Jurkat, Clone E6-1 (cell line): ENCODE data around the gene ALDH1A1. TPM values are rescaled to one million over a fixed set of nuclear protein-coding genes. Genes with fewer than 3 reads are reported as not detected.

Experiments
- DNase-seq: peaks from one replicate; pipeline ENCODE4 v3.0.0-alpha.2; 2011; ENCODE audit warnings: low read depth, low spot score
- H3K4me3 ChIP-seq: 2 replicates; pipeline ENCODE4 v1.5.1; 2011; ENCODE audit warnings: mild to moderate bottlenecking, low read length, control low read depth, moderate library complexity
- polyA plus RNA-seq: library from polyadenylated mRNA; unstranded; fragments of >200 nt; gene quantifications from one replicate; pipeline ENCODE4 v1.2.1, GENCODE V29; 2012; ENCODE audit warnings: missing spikeins; ENCODE audit not compliant: insufficient read length, insufficient read depth

ALDH1A1 gene
- not detected for polyA plus RNA-seq

DNA sequence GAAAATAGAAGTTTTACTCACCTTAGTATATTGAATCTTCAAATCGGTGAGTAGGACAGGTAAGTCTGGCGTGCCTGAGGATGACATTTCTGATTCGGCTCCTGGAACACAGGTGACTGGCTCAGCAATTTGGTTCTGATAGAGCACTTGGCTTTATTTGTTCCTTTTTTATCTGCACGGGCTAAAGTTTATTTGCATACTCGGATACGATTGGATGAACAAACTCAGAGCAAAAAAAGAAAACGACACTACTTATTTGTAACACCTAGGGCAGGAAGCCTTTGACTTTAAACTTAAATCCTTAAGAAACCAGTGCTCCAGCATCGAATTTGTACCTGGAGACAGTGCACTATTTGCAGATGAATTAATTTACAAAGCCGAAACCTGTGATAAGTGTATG lies at the start of gene ALDH1A1:
Gene ALDH1A1 (minus strand): TSS at position 140 of the 400 bp plus-strand sequence. CDS start 53 bp downstream, at position 87.
- peak; percentile 5 for DNase-seq
- H3K4me3 ChIP-seq: no peak within 1 kb of the TSS

DNA sequence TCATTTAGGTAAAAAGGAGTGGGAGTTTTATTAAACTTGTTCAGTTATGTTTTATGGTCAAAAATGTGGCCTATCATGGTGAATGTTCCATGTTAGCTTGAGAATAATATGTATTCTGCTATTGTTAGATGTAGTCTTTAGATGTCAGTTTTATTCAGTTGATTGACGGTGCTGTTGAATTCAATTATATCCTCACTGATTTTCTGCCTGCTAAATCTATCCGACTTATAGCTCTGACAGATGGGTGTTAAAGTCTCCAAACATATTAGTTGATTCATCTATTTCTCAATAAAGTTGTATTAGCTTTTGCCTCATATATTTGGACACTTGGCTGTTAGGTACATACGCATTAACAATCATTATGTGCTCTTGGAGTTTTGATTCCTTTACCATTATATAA lies 49.0 kb upstream of the ALDH1A1 start:
- no peak overlapping the region for H3K4me3 ChIP-seq

DNA sequence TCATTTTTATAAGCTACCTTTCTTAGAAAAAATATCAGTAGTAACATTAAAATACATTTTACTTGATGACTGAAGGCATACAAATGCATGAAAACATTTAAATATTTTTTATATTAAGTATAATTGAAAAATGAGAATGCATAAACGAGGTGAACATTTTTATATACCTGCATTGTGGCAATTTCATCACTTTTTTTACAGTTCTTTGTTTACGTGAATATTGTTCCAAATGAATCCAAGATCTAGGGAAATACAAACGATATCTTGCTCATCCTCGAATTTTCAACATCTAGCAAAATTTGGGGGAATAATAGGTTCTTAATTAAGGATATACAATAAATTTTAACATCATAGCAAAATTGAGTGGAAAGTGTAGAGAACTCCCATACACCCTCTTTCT lies 45.5 kb upstream of the ALDH1A1 start:
- H3K4me3 ChIP-seq: no peak overlapping the region
- DNase-seq: no peak

More for the DNA sequence above, 49.0 kb upstream of the ALDH1A1 start:
- DNase-seq: no peak

DNA sequence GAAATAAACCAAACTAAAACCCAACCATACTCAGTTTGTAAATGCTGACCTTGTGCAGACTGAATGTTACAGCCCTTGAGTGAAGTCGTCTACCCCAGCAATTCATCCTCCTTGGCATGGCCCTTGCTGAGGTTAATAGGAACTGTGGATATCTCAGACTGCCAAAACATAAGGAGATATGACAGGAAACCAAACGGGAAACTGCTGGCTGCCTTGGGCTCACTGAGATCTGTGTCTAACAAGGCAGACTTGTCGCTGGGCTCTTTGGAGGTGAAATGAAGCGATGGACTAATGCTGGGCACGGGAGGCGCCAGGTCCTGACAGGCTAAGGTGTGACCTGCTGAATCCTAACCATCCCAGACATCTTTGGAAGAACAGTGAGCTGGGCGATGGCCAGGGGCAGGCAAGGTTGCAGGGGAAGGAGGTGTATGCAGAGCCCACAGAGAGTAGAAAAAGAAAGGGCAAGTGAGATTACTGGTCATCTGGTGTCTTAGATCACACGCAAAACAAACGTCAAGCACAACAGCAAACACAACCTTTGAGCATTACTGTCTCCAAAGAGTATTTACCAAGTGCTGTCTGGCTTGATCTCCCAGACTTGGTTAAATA lies 44.6 kb upstream of the ALDH1A1 start:
- no peak overlapping the region for H3K4me3 ChIP-seq
- DNase-seq: no peak

DNA sequence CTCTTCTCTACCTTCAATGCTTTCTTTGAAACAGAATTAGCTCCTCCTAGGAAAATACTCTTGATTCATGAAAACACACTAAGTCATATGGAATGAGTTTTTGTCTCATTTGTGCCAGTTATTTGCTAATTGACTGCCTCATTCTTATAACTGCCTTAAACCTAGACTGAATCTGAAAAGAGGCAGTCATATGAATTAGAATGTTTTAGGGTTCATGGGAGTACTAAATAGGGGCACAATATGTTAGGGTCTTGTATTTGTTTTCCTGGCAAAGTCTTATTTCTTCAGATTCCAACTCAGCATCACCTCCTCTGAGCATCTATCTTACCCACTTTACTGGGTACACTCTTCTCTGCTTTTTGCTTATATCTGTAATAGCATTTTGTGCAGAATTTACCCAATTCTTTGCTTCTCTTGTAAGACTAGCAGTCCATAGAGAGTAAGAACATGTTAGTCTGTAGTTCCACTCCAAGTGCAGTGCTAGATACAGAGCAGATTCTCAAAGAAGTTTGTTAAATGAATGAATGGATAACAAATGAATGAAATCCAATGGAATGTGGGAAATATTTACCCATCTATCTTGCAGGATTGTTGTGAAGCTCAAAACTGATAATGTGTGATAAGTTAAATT lies 43.9 kb upstream of the ALDH1A1 start:
- no peak overlapping the region for H3K4me3 ChIP-seq
- no peak for DNase-seq

DNA sequence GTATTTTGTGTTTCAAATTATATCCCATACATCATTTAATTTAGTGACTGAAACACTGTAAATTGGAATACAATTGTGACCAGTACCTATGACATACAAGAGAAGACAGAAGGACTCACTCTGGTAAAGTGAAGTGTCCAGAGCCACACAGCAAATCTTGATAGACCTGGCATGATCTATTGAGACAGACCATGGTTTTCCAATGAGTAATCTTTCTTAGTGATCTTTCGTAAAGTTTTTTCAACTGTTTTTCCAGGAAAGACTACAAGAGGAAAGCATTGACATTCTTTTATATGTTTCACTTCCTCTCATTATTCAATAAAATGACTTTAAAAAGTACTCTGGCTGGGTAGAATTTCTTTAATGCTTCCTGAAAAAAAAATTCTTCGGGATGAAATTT lies 43.3 kb upstream of the ALDH1A1 start:
- H3K4me3 ChIP-seq: no peak overlapping the region
- no peak for DNase-seq

DNA sequence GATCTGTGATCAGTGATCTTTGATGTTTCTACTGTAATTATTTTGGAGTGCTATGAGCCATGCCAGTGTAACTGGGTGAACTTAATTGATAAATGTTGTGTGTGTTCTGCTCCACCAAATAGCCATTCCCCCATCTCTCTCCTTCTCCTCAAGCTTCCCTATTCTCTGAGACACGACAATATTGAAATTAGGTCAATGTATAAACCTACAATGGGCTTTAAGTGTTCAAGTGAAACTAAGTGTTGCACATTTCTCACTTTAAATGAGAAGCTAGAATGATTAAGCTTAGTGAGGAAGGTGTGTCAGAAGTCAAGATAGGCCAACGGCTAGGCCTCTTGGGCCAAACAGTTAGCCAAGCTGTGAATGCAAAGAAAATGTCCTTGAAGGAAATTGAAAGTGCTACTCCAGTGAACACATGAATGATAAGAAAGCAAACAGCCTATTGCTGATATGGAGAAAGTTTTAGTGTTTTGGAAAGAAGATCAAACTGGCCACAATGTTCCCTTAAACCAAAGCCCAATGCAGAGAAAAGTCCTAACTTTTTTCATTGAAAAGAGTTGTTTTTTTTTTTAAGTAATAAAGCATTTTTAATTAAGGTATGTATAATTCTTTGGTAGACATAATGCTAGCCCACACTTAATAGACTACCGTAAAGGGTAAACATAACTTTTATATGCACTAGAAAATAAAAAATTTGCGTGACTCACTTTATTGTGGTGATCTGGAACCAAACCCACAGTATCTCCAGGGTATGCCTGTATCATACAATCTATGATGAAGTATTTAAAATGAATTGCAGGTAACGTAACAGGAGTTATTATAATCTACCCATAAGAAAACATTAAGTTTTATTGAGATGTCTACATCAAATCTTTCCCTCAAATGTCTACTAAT lies 42.5 kb upstream of the ALDH1A1 start:
- DNase-seq: no peak
- H3K4me3 ChIP-seq: no peak overlapping the region

DNA sequence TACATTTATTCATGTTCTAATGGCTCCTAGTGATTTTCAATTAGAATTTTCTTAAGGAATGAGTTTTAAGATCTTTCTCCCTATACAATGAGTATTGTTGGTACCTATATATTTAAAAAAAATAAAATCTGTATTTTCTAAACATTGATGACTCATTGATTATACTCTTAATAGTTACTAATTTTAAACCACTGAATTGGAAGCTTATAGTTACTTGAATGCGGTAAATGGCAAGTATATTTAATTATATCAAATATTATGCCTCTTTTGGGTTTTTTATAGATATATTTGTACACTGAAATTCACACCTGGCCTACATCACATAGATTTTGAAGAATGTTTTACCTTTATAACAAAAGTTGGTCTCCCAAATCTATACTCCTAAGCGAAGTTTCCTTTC lies 38.9 kb upstream of the ALDH1A1 start:
- DNase-seq: no peak
- H3K4me3 ChIP-seq: no peak overlapping the region

DNA sequence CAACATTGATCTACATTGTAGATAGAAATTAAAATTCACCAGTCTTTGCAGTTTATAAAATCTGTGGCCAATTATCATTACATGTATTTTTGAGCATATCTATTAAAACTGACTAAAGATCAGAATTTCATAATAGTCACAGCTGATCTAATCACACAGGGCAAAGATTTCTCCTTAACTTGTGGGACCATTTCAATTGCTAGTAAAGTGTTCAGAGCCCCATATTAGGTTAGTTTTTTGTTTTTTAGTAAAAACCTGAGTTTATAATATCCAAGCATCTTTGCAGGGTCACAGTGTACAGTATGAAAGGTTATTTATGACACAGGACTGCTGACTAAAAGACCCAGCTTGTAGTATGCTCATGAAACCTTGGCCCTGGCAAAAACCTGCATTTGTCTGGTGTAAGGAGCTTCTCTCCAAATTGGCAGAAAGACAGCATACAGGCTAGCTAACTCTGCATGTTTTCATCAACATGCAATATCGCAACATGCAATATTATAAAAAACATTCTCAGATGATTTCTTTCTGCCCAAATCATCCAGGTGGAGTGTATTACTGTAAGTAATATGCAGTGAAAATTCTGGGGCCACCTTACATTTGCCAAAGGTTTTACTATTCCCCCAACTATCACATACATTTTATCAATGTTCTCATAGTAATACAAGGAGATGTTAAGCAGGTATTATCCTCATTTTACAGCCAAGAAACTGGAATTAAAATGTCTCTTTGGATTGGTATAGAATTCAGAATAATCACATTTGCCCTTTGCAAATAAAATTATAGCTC lies 37.7 kb upstream of the ALDH1A1 start:
- no peak for DNase-seq

DNA sequence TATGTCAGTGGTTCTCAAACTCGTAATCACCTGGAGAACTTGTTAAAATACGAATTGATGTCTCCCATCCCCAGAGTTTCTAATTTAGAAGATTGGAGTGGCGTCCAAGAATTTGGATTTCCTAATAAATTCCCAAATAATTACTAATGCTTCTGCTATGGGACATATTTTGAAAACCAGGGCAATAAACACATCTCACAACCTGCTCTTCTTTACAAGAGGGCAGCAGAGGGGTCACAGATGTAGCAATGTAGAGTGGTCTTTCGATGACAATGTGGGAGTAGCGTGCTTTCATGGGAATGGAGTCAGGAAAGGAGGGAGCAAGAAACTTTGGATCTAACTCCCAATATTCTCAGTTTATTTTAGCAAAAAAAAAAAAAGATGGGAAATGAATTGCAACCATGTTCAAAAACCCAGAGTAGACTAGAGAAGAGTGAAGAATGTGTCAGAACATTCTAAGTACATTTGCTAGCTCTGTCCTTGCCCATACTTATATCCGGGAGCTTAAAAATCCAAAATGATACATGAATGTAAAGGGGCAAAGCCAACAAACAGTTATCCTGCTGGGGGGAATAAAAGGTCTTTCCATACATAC lies 33.8 kb upstream of the ALDH1A1 start:
- no peak for DNase-seq
- H3K4me3 ChIP-seq: no peak overlapping the region

More for the DNA sequence above, 37.7 kb upstream of the ALDH1A1 start:
- no peak overlapping the region for H3K4me3 ChIP-seq

DNA sequence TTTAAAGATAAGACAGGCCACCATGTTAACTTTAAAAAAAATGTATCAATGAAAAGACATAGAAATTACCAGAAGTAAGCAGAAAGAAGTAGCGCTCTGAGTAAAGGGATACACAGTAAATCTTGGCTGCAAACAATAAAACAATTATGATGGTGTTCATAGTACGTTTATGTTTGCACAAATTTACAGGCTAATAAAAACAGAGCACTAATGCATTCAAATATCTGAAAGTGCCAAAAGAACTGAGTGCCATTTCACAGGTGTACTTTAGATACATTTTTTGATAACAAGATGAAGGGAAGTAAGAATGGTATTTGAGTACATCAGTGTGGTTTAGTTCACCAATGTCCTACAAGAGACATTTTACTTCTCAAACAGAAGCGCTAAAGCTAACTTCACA lies 32.9 kb upstream of the ALDH1A1 start:
- no peak overlapping the region for H3K4me3 ChIP-seq
- DNase-seq: no peak

DNA sequence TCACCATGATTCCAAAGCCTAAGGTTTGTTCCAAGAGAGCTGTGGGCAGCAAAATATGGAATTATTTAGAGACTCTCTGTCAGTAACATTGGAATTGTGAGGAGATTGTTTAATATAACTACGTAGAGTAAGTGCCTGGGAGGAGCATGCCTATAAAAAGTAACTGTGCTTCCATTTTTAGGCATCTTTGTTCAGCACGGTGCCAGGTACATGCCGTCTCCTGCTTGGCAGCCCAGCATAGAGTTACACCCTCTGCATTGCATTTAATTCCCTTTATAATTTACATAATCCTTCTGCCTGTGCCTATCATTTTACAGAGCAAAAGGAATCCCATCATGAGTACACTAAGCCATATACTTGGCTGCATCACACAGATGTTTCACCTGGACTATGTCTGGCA lies 32.1 kb upstream of the ALDH1A1 start:
- no peak overlapping the region for H3K4me3 ChIP-seq
- no peak for DNase-seq

DNA sequence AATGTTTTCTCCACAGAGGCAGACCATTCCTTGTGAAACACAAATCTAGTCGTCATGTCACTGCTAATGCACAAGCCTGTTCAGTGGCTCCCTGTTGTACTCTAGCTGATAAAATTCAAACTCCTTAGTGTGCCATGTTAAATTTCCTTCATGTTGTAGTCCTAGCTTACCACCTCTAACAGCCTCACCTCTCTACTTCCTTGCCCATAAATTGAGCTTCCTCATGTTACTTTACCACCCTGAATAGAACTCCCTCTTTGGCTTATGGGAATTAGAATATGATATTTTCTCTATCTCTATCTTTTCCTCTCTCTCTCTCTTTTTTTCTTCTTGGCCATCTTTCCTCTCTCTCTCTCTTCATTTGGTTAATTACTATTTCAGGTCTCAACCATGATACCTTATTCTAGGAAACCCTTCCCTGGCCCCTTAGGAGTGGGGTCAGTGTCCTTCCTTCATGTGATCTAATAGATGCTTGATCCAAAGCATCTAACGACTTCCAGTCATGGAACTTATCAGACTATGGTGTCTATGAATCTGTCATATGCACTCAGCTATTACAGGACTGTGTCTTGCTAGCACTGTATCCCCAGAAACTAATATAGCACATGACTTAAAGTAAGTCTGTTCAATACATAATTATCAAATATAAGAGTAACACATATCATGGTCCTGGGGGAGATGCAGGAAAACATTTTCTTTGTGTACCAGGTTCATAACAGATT lies 31.5 kb upstream of the ALDH1A1 start:
- DNase-seq: no peak
- no peak overlapping the region for H3K4me3 ChIP-seq

DNA sequence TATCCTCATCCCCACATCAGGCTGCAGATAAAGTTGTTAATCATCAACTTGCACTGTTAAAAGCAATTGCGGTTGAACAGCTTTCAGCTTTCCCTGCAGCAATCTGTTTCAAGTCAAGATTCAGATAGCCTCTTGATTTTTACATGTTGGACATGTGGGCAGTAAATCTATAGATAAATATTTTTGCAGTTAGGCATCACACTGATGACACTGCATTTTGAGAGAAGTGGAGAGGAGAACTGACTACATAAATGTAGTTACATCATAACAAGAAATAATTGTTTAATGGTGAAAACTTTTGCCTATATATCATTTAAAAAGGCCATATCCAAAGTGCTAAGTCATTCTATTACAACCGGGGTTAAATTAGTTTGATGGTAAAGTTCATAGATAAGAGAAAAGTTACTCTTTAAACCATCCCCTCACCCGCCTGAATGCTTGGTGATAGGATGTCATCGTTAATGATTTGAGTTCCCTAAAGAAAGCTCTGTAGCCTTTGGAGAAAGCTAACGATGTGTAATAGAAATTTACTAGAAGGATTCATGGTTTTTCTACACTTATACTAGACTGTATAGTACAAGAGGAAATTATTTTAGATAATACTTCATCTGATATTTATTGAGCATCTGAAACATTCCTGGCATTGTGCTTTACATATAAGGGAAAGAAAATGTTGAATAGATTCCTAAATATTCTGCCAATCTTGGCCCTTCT lies 30.8 kb upstream of the ALDH1A1 start:
- no peak overlapping the region for H3K4me3 ChIP-seq
- no peak for DNase-seq

DNA sequence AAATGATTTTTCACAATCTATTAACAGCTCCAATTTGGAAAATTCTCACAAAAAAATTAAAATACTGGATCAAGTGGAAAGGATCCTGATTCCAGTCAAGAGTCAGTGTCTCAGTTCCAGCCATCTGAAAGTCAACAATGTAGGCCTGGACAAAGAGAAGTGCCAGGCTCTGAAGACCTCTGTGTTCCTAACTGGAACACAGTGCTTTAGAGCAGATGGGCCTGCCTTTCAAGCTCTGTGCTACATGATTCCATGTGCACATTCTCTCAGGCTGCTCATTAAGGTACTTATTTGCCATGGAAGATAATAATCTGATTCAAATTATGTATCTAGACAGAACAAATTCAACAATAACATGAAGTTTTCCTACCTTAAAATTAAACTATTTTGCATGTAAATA lies 30.2 kb upstream of the ALDH1A1 start:
- no peak for DNase-seq
- H3K4me3 ChIP-seq: no peak overlapping the region

DNA sequence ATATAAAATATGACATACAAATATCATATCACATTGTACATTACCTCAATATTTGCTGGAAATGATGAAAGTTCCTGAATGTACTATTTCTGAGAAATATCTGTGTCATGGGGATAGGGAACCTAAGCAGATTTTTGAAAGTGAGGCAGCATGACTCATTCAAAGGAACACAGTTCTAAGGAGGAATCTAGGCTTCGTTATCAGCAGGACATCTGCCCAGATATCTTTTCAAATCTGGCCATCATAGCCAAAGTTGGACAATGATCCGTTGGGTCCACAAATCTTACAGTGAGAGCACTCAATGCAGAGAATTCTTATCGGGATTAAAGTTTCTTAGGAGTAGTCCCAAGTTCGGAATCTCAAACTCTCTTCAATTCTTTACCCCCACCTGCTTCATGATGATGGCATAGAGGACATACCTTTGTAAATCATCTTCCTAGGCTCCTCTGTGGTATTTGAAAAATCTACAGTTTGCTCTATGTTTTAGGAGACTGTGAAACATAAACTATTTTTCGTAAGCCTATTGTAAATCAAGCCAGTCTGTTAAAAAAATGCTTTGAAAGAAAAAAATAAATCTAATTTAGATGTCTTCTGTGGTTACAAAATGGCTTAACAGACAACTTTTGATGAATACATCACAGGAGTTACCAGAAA lies 29.4 kb upstream of the ALDH1A1 start:
- no peak overlapping the region for H3K4me3 ChIP-seq
- DNase-seq: no peak

DNA sequence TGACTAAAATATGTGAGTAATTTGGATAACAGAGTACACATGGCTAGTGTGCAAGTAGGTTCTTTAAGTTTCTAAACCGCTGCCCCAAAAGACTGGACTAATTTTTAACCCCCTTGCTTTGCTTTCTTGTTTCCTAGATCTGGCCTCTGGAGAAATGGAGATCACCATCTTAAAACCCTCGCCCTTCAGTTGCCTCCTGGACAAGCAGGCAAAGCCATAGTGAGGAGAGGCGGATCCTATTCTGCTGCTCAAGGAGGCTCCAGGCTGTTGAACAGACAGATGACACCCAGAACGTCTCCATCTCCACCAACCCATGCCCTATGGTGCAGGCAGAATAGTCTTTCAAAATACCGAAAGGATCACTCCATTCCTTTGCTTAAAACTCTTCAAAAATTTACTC lies 28.6 kb upstream of the ALDH1A1 start:
- DNase-seq: no peak
- no peak overlapping the region for H3K4me3 ChIP-seq
